GM12878 (cell line): Measurements from ENCODE around the gene TTC9B. TPM values are rescaled to one million over a fixed set of nuclear protein-coding genes. Genes with fewer than 3 reads are reported as not detected.

Source experiments
- ATAC-seq: fragments of 200-7000 bp; cut with Tn5 transposase; 3 replicates; pipeline ENCODE4 v1.9.1; 2020; ENCODE audit warnings: mild to moderate bottlenecking, moderate library complexity
- BruUV-seq: library from RNA; stranded (reverse); fragments of 400-500 nt; replicated peaks from 2 replicates; lab custom pipeline; 2021; lab: Mats Ljungman, UMichigan
- CTCF ChIA-PET: fragments of 300-600 bp; sonication (Branson Sonifier 250); formaldehyde crosslinking; extraction: SDS; loops from one replicate; lab custom pipeline; 2021; ENCODE audit warnings: inconsistent platforms; lab: Yijun Ruan, JAX
- POLR2A ChIA-PET: fragments of 350-600 bp; formaldehyde crosslinking; extraction: SDS; loops from one replicate; lab custom pipeline; 2021; ENCODE audit warnings: inconsistent platforms; lab: Charles Lee
- RAD21 ChIA-PET: fragments of 300-600 bp; sonication (Branson Sonifier 250); formaldehyde crosslinking; loops from one replicate; lab custom pipeline; 2023; ENCODE audit warnings: antibody characterized with exemption; ENCODE audit not compliant: unreplicated experiment; lab: Charles Lee
- SMC1A ChIA-PET: fragments of 300-600 bp; sonication (Branson Sonifier 250); formaldehyde crosslinking; loops from one replicate; lab custom pipeline; 2023; ENCODE audit not compliant: unreplicated experiment, uncharacterized antibody; lab: Charles Lee
- DNase-seq: peaks from one replicate; pipeline ENCODE4 v3.0.0-alpha.2; 2011; ENCODE audit warnings: low read depth, low spot score
- FAIRE-seq: peaks from 3 replicates; lab custom pipeline; 2011; peaks lifted over from hg19 to GRCh38; lab: Jason Lieb, UNC
- H2AFZ ChIP-seq: 2 replicates; pipeline ENCODE4 v1.6.0; 2011; ENCODE audit warnings: low read depth, low read length, control low read depth; ENCODE audit not compliant: control insufficient read depth
- H3K27ac ChIP-seq: 2 replicates; pipeline ENCODE4 v1.5.1; 2011; ENCODE audit warnings: control low read depth; ENCODE audit not compliant: control insufficient read depth, insufficient read depth
- H3K27me3 ChIP-seq, 2 experiments: replicated peaks in 1 of 2; 2 replicates each; pipeline versions ENCODE4 v1.6.0 to v1.6.1; 2011; ENCODE audit warnings: low read length in 1 of 2; ENCODE audit not compliant: control insufficient read depth in 2 of 2, insufficient read depth in 2 of 2
- H3K36me3 ChIP-seq, 2 experiments: 2 replicates each; pipeline ENCODE4 v1.5.1; 2011; ENCODE audit warnings: low read length in 1 of 2; ENCODE audit not compliant: control insufficient read depth in 2 of 2, insufficient read depth in 2 of 2
- H3K4me1 ChIP-seq: 2 replicates; pipeline ENCODE4 v1.6.1; 2011; ENCODE audit warnings: mild to moderate bottlenecking, low read length, moderate library complexity, mixed read lengths; ENCODE audit not compliant: control insufficient read depth, insufficient read depth
- H3K4me2 ChIP-seq: 2 replicates; pipeline ENCODE4 v1.6.0; 2011; ENCODE audit warnings: control low read depth; ENCODE audit not compliant: control insufficient read depth, insufficient read depth
- H3K4me3 ChIP-seq: fragments of 200-600 bp; sonication (generic); 2 replicates; pipeline ENCODE4 v1.5.1; 2016
- H3K79me2 ChIP-seq: 2 replicates; pipeline ENCODE4 v1.6.0; 2011; ENCODE audit warnings: low read length; ENCODE audit not compliant: control insufficient read depth, insufficient read depth
- H3K9ac ChIP-seq: 2 replicates; pipeline ENCODE4 v1.8.0; 2011; ENCODE audit warnings: low read length, control low read depth, mixed read lengths; ENCODE audit not compliant: control insufficient read depth, insufficient read depth
- H3K9me3 ChIP-seq: replicated peaks from 3 replicates; pipeline ENCODE4 v1.5.1; 2011; ENCODE audit warnings: mild to moderate bottlenecking, low read length; ENCODE audit not compliant: control insufficient read depth, insufficient read depth
- H4K20me1 ChIP-seq: 2 replicates; pipeline ENCODE4 v1.6.0; 2011; ENCODE audit not compliant: control insufficient read depth, insufficient read depth
- ASH2L ChIP-seq: fragments of 300-600, 200-600 bp; sonication (generic); IDR thresholded peaks from 2 replicates; pipeline ENCODE4 v1.6.1; 2017; ENCODE audit warnings: low read depth, mild to moderate bottlenecking, borderline replicate concordance
- BCLAF1 ChIP-seq: fragments of 450-650 bp; IDR thresholded peaks from 2 replicates; pipeline ENCODE4 v1.6.1; 2017; ENCODE audit warnings: antibody characterized with exemption, mild to moderate bottlenecking, moderate library complexity
- CBX5 ChIP-seq: sonication (generic); IDR thresholded peaks from 2 replicates; pipeline ENCODE4 v1.6.1; 2016; ENCODE audit warnings: low read depth, moderate library complexity, mild to moderate bottlenecking, inconsistent platforms
- EGR1 ChIP-seq, 2 experiments: IDR thresholded peaks; 1 replicate in 1 of 2; 2 replicates in 1 of 2; pipeline ENCODE4 v1.6.1; 2011 to 2012; ENCODE audit warnings: low read depth in 2 of 2, low read length in 2 of 2, borderline replicate concordance in 1 of 2, mild to moderate bottlenecking in 1 of 2, moderate library complexity in 1 of 2
- WGBS: methylation state at CpG from one replicate; pipeline ENCODE4 v1.1.6; 2016; ENCODE audit warnings: low lambda C conversion rate; ENCODE audit not compliant: insufficient replicate concordance, insufficient coverage; ENCODE audit errors: missing lambda C conversion rate; 5-methylcytosine and 5-hydroxymethylcytosine counted together
- in situ Hi-C: fragments of 300-500 bp; cut with MboI; formaldehyde crosslinking; loops from 9 replicates; pipeline ENCODE4 v1.14.3; 2018; ENCODE audit warnings: mixed read lengths
- intact Hi-C: fragments of 100-400 bp; cut with micrococcal nuclease; formaldehyde crosslinking; loops from one replicate; pipeline ENCODE4 v1.14.2; 2022; ENCODE audit not compliant: unreplicated experiment
- polyA plus RNA-seq, 11 experiments: library from polyadenylated mRNA; depleted of rRNA in 4 of 11; unstranded in 6 of 11; stranded (reverse) in 5 of 11; fragments of >200 nt; fragmentation: Nextera tagmentation in 4 of 11; fragmentation: Illumina TruSeq in 1 of 11; extraction: Ambion mirVana in 4 of 11; extraction: Trizol in 1 of 11; gene quantifications; 1 replicate in 1 of 11; 2 replicates in 10 of 11; pipeline versions ENCODE4 v1.2.1 to v1.2.3, GENCODE V29; 2011 to 2016; ENCODE audit warnings: inconsistent platforms in 2 of 11, missing spikeins in 2 of 11, low read depth in 1 of 11
- total RNA-seq, 4 experiments: library from RNA; depleted of rRNA in 3 of 4; stranded (reverse); fragments of >200 nt in 3 of 4; fragmentation: Illumina TruSeq in 1 of 4; extraction: Trizol in 1 of 4; gene quantifications; 2 replicates each; pipeline versions ENCODE4 v1.2.1 to v1.2.3, GENCODE V29; 2013 to 2021

TTC9B gene
- total and polyA plus RNA-seq, 10 of the 15 experiments (the other 5 are each of a cell fraction or from before 2014, with no cell fraction given) = 0.04 to 0.14 (median 0.10) TPM; not detected in 7

GRCh38 chr19:40224342-40225150 lies 6.4 kb upstream of the TTC9B start:
- H3K9me3 ChIP-seq = peaks cover 4% of the 10 kb centered on the region; the same call in 1 of the 3 replicates
- H2AFZ ChIP-seq = no peak overlapping the region
- no peak for FAIRE-seq
- DNase-seq = no peak
- no peaks in the 10 kb centered on the region for H3K79me2 ChIP-seq
- no peaks in the 10 kb centered on the region for H4K20me1 ChIP-seq
- H3K27me3 ChIP-seq = peaks cover 1 to 12% of the 10 kb centered on the region in 2 experiments; a peak in 3 of 4 replicates
- TF ChIP-seq ASH2L (no peak), CBX5 (no peak), EGR1 (IDR thresholded peaks at IDR 0.05; ENCODE audit: borderline replicate concordance in 1 of 2, low read depth in 2 of 2, low read length in 2 of 2) (no peak), BCLAF1 (no peak)
- TF ChIP-seq, all 136 proteins: peak for 0
- ChIA-PET POLR2A (interaction anchor here (0.7 kb wide), 1 partner anchor 179 kb away, joined by 3 read pairs; no protein-coding TSS in a partner anchor), SMC1A (interaction anchor here (0.5 kb wide), 1 partner anchor 81 kb away, joined by 3 read pairs; no protein-coding TSS in a partner anchor), RAD21 (interaction anchor here (0.7 kb wide), 1 partner anchor 90 kb away, joined by 3 read pairs; no protein-coding TSS in a partner anchor), CTCF (interaction anchor here (0.8 to 1.2 kb wide), 2 partner anchors 10 to 83 kb away, joined by 3 read pairs; no protein-coding TSS in a partner anchor)
- no peak overlapping the region for H3K27ac ChIP-seq
- no peak overlapping the region for H3K9ac ChIP-seq
- no peak overlapping the region for H3K4me3 ChIP-seq
- H3K4me2 ChIP-seq = no peak overlapping the region
- BruUV-seq = no TSS peak
- no peaks in the 10 kb centered on the region for H3K4me1 ChIP-seq
- H3K36me3 ChIP-seq = no peaks in the 10 kb centered on the region
- intact Hi-C loops (no loop called here), in situ Hi-C loops (loop anchor here (5.0 kb wide), 1 partner anchor 82 kb away; no protein-coding TSS in a partner anchor)
- no peak for ATAC-seq
- WGBS = 68% methylated on average over 32 of the region's 32 CpGs
